Gastroesophageal sphincter (tissue), 3 donors: ENCODE data around the gene ADGRD2.

Experiments
- EP300 ChIP-seq: sonication (generic); formaldehyde crosslinking; IDR thresholded peaks from one replicate; pipeline ENCODE4 v1.6.1; 2017; ENCODE audit warnings: antibody characterized with exemption, mild to moderate bottlenecking
- POLR2A ChIP-seq, 2 donors: fragments of 450-650 bp; IDR thresholded peaks; one replicate each; pipeline ENCODE4 v1.6.1; 2017; ENCODE audit warnings: antibody characterized with exemption in 2 of 2, mild to moderate bottlenecking in 2 of 2, moderate library complexity in 1 of 2
- POLR2AphosphoS5 ChIP-seq: sonication (generic); formaldehyde crosslinking; IDR thresholded peaks from one replicate; pipeline ENCODE4 v1.6.1; 2017; ENCODE audit warnings: antibody characterized with exemption
- TF ChIP-seq, protein P1 (sequence below), 4 experiments: fragments of 200-600 bp in 2 of 4; fragments of 450-650 bp in 2 of 4; sonication (generic) in 1 of 4; IDR thresholded peaks; one replicate each; pipeline ENCODE4 v1.5.1; 2017 to 2019; ENCODE audit warnings: antibody characterized with exemption in 4 of 4, mild to moderate bottlenecking in 2 of 4, moderate library complexity in 2 of 4

DNA sequence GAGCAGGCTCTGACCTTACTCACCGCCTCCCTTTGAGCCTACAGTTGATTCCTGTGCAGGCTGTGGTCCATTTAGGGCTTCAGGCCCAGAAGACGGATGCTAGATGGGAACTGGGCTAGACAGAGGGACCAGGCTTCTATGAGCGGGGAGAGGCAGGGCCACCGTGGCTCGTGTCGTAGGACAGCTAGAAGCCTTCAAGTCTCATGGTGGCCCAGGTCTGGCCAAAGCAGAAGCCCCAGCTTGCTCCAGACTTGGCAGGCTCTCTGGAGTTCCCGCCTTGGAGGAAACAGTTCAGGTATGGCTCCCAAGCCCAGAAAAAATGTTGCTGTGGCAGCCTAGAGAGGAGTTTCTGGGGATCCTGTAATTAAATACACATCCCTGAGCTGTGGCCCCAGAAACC, 67.9 kb downstream of the ADGRD2 start:
- TF ChIP-seq, protein P1, sequence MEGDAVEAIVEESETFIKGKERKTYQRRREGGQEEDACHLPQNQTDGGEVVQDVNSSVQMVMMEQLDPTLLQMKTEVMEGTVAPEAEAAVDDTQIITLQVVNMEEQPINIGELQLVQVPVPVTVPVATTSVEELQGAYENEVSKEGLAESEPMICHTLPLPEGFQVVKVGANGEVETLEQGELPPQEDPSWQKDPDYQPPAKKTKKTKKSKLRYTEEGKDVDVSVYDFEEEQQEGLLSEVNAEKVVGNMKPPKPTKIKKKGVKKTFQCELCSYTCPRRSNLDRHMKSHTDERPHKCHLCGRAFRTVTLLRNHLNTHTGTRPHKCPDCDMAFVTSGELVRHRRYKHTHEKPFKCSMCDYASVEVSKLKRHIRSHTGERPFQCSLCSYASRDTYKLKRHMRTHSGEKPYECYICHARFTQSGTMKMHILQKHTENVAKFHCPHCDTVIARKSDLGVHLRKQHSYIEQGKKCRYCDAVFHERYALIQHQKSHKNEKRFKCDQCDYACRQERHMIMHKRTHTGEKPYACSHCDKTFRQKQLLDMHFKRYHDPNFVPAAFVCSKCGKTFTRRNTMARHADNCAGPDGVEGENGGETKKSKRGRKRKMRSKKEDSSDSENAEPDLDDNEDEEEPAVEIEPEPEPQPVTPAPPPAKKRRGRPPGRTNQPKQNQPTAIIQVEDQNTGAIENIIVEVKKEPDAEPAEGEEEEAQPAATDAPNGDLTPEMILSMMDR (IDR thresholded peaks at IDR 0.05) = no peak
- no peak for TF ChIP-seq POLR2A (IDR thresholded peaks at IDR 0.05)
- no peak for TF ChIP-seq POLR2AphosphoS5
- no peak for TF ChIP-seq EP300
